ENCODE data around the gene EPB41L5.
"Not testable (repeated sequence)": the region's sequence is repeated elsewhere in the genome, so short reads cannot be mapped to it uniquely, and the experiment has no call there.

EPB41L5 gene

GRCh38 chr2:120199817-120200459, 187.1 kb downstream of the EPB41L5 start:
- not testable (repeated sequence) for DNase-seq (ENCODE audit: low read depth)

GRCh38 chr2:120203251-120204021, 190.6 kb downstream of the EPB41L5 start:
- no peak for DNase-seq (ENCODE audit: low read depth)

DNA sequence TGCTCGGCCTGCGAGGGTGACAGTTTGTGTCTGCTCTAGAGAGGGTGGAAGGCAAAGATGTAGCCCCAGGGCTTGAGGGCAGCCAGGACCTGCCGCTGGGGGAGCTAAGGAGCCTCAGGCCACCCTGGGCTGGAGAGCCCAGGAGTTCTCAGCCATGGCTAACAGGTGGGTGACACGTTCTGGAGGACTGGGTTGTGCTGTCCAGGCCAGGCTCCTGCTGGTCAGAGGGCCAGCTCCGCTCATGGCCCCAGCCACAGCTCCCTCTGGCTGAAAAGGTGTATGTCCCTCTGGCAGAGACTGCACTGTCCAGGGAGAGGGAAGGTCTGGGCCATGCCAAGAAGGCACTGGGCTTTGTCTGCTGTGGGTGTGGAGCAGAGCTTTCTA, 191.1 kb downstream of the EPB41L5 start:
- DNase-seq (ENCODE audit: low read depth): no peak

- DNase-seq (ENCODE audit: low read depth): no peak
Measured at GRCh38 chr2:120204417-120204816, 191.5 kb downstream of the EPB41L5 start.

DNA sequence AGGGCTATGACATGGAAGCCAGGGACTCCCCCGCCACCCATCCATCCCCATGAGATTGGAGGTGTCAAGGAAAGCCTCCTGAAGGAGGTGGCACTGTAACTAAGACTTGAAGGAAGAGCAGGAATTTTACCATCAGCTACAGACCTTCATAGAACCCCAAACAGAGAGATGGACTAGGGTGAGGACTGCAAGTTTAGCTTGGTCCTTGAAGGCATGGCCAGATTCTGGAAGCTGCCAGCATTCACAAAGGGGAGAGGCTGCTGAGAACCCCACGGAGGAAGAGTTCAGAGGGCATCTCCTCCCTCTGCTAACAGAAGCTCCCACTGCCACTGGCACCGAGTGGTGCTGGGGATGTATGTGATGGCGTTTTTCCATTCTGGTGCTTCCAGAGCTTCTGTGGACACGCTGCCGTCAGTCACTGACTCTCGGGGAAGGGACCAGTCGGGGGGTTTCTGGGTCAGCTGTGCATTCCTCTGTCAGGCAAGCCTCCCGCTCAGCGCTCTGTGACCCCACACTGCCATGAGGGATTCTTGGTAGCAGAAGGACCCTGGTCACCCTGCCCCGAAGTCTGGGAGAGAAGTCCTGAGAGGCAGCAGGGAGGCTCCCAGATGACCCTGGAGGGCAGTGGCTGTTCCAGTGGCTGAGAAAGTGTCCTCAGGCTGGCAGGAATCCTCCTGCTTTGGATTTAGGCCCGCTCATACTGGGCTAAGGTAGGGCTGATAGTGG, 192.2 kb downstream of the EPB41L5 start:
- no peak for DNase-seq (ENCODE audit: low read depth)

GRCh38 chr2:120206022-120206581, 193.2 kb downstream of the EPB41L5 start:
- DNase-seq (ENCODE audit: low read depth): no peak

DNA sequence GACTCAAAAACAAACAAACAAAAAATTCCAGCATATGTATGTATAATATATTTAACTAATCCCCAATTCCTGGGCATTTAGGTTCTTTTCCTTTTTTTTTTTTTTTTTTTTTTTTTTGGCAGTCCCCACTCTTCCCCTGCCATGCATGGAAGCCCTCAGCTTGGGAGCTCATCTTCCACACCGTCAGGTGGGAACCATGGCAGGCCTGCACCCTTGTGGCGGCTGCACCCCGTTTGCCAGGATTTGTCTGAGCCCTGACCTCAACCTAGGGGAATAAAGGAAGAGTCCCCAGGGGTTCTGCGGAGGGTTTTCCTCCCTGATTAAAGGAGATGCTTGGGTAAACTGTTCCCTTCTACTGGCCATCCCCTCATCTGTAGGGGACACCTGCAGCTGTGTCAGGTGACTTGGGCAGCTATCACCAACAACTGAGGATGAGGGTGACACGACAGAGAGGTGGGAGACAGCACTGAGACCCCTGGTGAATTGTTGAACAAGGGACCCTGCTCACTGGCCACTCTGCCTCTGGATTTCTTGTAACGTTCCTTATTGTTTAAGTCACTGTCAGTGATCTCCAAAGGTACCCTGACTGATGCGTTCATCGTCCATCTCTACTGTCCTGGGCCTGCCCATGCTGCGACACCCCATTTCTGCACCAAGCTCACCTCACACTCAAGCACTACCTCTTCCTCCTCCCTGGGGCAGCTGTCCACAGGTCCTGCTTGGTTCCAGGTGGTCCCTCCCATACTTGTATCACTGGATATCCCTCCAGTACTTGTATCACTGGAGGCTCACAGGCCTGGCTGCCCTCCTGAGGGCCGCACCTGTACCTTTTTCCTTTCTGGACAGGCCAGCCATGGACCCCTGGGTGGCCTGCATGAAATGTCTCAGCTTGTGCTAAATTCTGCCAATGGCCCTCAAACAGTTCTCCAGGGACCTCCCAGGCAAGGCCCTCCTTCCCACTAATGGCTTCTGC, 195.8 kb downstream of the EPB41L5 start:
- no peak for DNase-seq (ENCODE audit: low read depth)

DNA sequence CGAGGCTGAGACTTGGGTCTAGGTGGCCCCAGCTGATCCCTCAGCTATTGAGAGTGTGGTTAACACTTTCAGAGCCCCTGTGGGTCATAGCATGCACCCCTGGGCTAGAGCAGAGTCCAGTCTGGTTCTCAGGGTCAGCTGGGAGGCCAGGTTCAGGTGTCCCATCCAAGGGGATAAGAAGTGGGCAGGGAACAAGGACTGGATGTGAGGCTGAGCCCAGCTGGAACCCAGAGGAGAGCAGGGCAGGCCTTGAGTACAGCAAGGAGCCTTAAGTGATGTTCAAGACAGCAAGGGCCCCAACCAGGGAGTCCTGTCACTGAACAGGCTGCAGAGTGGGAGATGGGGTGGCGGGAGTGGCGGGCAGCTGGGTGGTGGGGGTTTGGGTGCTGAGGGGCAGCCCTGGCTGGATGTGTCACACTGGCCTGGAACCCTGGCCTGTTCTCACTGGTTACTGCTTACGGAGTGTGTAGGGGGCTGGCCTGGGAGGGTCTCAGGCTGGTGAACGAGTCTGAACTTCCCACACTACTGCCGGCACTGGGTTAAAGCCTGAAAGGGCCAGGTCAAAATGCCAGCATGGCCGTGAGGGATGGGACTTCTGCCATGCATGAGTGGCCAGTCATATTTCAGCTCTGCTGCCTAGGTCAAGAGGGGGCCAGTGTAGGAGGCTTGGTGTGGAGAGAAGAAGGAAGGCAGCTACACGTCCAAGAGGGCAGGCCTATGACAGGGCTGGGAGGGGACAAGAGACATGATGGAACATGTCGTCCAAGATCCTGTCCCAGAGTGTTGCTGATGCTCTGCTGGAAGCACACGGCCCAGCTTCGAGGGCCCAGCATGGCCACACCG, 196.8 kb downstream of the EPB41L5 start:
- DNase-seq (ENCODE audit: low read depth): no peak

GRCh38 chr2:120210270-120210693, 197.4 kb downstream of the EPB41L5 start:
- no peak for DNase-seq (ENCODE audit: low read depth)

GRCh38 chr2:120218181-120218580, 205.3 kb downstream of the EPB41L5 start:
- DNase-seq (ENCODE audit: low read depth): no peak

DNA sequence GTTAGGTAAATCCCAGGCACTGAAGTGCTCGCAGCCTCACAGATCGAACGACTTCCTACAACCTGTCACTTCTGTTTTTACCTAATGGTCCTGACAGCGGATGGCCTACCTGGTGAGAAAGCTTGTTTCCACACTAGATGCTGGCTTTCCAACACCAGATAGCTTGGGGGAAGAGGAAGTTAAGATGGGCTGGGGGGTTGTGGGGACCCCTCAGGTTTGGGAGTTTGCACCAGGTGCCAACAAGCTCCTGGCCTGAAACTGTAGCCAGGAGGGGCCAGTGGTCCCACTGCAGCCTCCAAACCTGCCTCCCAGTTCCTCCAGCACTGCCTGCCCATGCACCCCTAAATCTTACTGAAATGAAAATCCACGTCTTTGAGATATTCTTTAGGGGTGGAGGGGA, 206.4 kb downstream of the EPB41L5 start:
- no peak for DNase-seq (ENCODE audit: low read depth)

DNA sequence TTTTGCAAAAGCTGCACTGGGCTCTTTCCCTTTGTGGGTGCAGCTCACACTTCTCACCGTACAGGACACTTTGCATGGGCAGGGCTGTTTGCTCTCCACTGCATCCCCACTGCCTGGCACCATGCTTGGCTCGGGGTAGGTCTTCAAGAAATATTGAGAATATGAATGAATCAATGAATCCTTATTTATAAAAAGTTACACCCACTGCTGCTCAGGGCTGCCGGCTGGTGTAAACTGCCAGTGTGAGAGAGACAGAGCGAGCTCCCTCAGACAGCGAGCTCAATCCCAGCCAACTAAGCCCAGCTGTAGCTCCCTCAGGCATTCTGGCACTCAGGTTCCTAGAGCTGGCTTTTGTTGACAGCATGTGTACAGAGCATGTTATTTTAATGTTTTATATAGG, 206.9 kb downstream of the EPB41L5 start:
- DNase-seq (ENCODE audit: low read depth): no peak

- no peak for DNase-seq (ENCODE audit: low read depth)
Measured at GRCh38 chr2:120220756-120221155, 207.9 kb downstream of the EPB41L5 start.

DNA sequence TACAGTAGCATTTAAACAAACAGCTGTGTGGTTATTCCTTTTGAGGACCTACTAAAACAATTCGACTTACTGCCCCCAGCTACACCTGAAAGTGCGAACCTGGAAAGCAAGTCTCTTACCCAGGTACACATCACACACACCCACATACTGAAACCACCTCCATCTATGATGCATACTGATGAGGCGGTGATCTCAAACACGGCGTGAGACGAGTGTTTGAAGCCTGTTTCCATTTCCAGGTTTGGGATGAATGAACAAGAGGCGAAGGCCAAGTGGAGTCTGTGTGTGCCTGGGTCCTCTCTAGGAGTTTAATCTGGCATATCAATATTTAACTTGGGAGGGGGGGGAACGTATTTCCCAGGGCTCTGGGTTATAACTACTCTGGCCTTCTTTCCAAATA, 208.7 kb downstream of the EPB41L5 start:
- DNase-seq (ENCODE audit: low read depth): no peak

GRCh38 chr2:120222186-120223033, 209.5 kb downstream of the EPB41L5 start:
- no peak for DNase-seq (ENCODE audit: low read depth)

GRCh38 chr2:120223034-120223912, 210.4 kb downstream of the EPB41L5 start, which contains the start of gene TMEM185B:
Gene TMEM185B, minus strand, starts transcription at chr2:120223400. Its CDS starts 424 bp downstream, at chr2:120222976.
- peak; percentile 82 for DNase-seq (ENCODE audit: low read depth)

GRCh38 chr2:120224256-120224655, 211.4 kb downstream of the EPB41L5 start:
- no peak for DNase-seq (ENCODE audit: low read depth)

GRCh38 chr2:120224735-120225548, 212.1 kb downstream of the EPB41L5 start:
- no peak for DNase-seq (ENCODE audit: low read depth)

All from T-helper 22 cell (primary cell).